Lower leg skin (tissue), 4 donors: Measurements from ENCODE around the gene NAV2. TPM values are rescaled to one million over a fixed set of nuclear protein-coding genes. Genes with fewer than 3 reads are reported as not detected.

Source experiments
- DNase-seq, 2 donors: peaks; one replicate each; pipeline ENCODE4 v3.0.0-alpha.2; 2019; ENCODE audit warnings: low spot score in 2 of 2
- H3K4me3 ChIP-seq: fragments of 200-600 bp; sonication (generic); 2 replicates; pipeline ENCODE4 v1.5.1; 2017; ENCODE audit warnings: mild to moderate bottlenecking, low read depth; ENCODE audit not compliant: poor library complexity, severe bottlenecking
- CTCF ChIP-seq, 3 donors: fragments of 450-650 bp; IDR thresholded peaks; one replicate each; pipeline ENCODE4 v1.5.1; 2016; ENCODE audit warnings: antibody characterized with exemption in 3 of 3, mild to moderate bottlenecking in 3 of 3, moderate library complexity in 2 of 3
- POLR2A ChIP-seq, 2 donors: fragments of 450-650 bp; IDR thresholded peaks; one replicate each; pipeline ENCODE4 v1.6.1; 2016 to 2017; ENCODE audit warnings: antibody characterized with exemption in 2 of 2, mild to moderate bottlenecking in 1 of 2, moderate library complexity in 1 of 2
- whole genome bisulfite sequencing, 2 donors: methylation state at CpG; one replicate each; pipeline ENCODE4 v1.1.5; 2018; 5-methylcytosine and 5-hydroxymethylcytosine counted together
- intact Hi-C: fragments of 100-400 bp; cut with DNase I; formaldehyde crosslinking; loops from one replicate; pipeline ENCODE4 v1.15.0; 2023; ENCODE audit warnings: low total_unique reads
- total RNA-seq, 4 donors: library from RNA; depleted of rRNA; stranded (reverse); fragments of >200 nt; gene quantifications; one replicate each; pipeline ENCODE4 v1.1.0, GENCODE V29; 2016

NAV2 gene
- total RNA-seq, 4 donors from 2014 or later, result 5.8 to 30.7 (median 21.0) TPM

GRCh38 chr11:20000022-20000350 is 287.3 kb downstream of the NAV2 start:
- no peak for DNase-seq
- 57 to 64% methylated on average over 3 of the region's 3 CpGs for WGBS, 2 donors
- TF ChIP-seq CTCF (IDR thresholded peaks at IDR 0.05) (no peak), POLR2A (IDR thresholded peaks at IDR 0.05) (no peak)
- H3K4me3 ChIP-seq, result no peak overlapping the region
- intact Hi-C loops, result no loop called here

- 76 to 82% methylated on average over 13 of the region's 13 CpGs for WGBS, 2 donors
- DNase-seq, result no peak
- no peak overlapping the region for H3K4me3 ChIP-seq
- TF ChIP-seq POLR2A (IDR thresholded peaks at IDR 0.05) (no peak), CTCF (IDR thresholded peaks at IDR 0.05) (no peak)
- intact Hi-C loops, result no loop called here
These were observed 287.9 kb downstream of the NAV2 start for GRCh38 chr11:20000351-20001134.

GRCh38 chr11:20002312-20003216 is 289.9 kb downstream of the NAV2 start:
- 89 to 91% methylated on average over 12 of the region's 12 CpGs for WGBS, 2 donors
- H3K4me3 ChIP-seq, result no peak overlapping the region
- TF ChIP-seq CTCF (IDR thresholded peaks at IDR 0.05), result no peak
- no peak for TF ChIP-seq POLR2A (IDR thresholded peaks at IDR 0.05)
- DNase-seq, result no peak
- intact Hi-C loops, result no loop called here

GRCh38 chr11:20003351-20003750 is 290.7 kb downstream of the NAV2 start:
- WGBS, 2 donors, result 80 to 86% methylated on average over 4 of the region's 4 CpGs
- TF ChIP-seq POLR2A (IDR thresholded peaks at IDR 0.05) (no peak), CTCF (IDR thresholded peaks at IDR 0.05) (no peak)
- intact Hi-C loops, result no loop called here
- no peak overlapping the region for H3K4me3 ChIP-seq
- DNase-seq, result no peak

- H3K4me3 ChIP-seq, result no peak overlapping the region
- WGBS, 2 donors, result 82 to 87% methylated on average over 3 of the region's 3 CpGs
- intact Hi-C loops, result no loop called here
- no peak for DNase-seq
- no peak for TF ChIP-seq POLR2A (IDR thresholded peaks at IDR 0.05)
- TF ChIP-seq CTCF (IDR thresholded peaks at IDR 0.05), result no peak
These were observed 292.2 kb downstream of the NAV2 start for GRCh38 chr11:20004866-20005265.
